HG03354 (cell line): ENCODE measurements around the gene LYST.
"Not testable (repeated sequence)": the region's sequence is repeated elsewhere in the genome, so short reads cannot be mapped to it uniquely, and the experiment has no call there.

Experiments used
- ATAC-seq: cut with Tn5 transposase; IDR thresholded peaks from one replicate; pipeline ENCODE4 v1.9.1; 2021; ENCODE audit warnings: mild to moderate bottlenecking; ENCODE audit not compliant: unreplicated experiment, poor library complexity, severe bottlenecking

LYST gene

GRCh38 chr1:235866205-235866912, at the start of gene LYST:
Gene LYST, minus strand, starts transcription at chr1:235866906. Its CDS starts 36,489 bp downstream, at chr1:235830417.
- peak; percentile 57 for ATAC-seq

- ATAC-seq, result not testable (repeated sequence)
Observed at GRCh38 chr1:235915489-235915888, 48.8 kb upstream of the LYST start.

GRCh38 chr1:235913311-235913710, 46.6 kb upstream of the LYST start:
- no peak for ATAC-seq

- no peak for ATAC-seq
Observed at GRCh38 chr1:235911876-235912275, 45.2 kb upstream of the LYST start.

GRCh38 chr1:235911300-235911662, 44.6 kb upstream of the LYST start:
- ATAC-seq, result no peak

- no peak for ATAC-seq
Observed at GRCh38 chr1:235910357-235911299, 43.9 kb upstream of the LYST start.

- no peak for ATAC-seq
Observed at GRCh38 chr1:235908742-235909520, 42.2 kb upstream of the LYST start.

GRCh38 chr1:235907897-235908240, 41.2 kb upstream of the LYST start:
- no peak for ATAC-seq

GRCh38 chr1:235907187-235907896, 40.6 kb upstream of the LYST start:
- no peak for ATAC-seq

- no peak for ATAC-seq
Observed at GRCh38 chr1:235906436-235906835, 39.7 kb upstream of the LYST start.

GRCh38 chr1:235903809-235904208, 37.1 kb upstream of the LYST start:
- ATAC-seq, result not testable (repeated sequence)

GRCh38 chr1:235902677-235903542, 36.2 kb upstream of the LYST start:
- no peak for ATAC-seq

- no peak for ATAC-seq
Observed at GRCh38 chr1:235901461-235901860, 34.8 kb upstream of the LYST start.

GRCh38 chr1:235898126-235898525, 31.4 kb upstream of the LYST start:
- no peak for ATAC-seq

GRCh38 chr1:235893840-235894239, 27.1 kb upstream of the LYST start:
- no peak for ATAC-seq

- no peak for ATAC-seq
Observed at GRCh38 chr1:235892734-235893413, 26.2 kb upstream of the LYST start.

- no peak for ATAC-seq
Observed at GRCh38 chr1:235892202-235892601, 25.5 kb upstream of the LYST start.

GRCh38 chr1:235888119-235888643, 21.5 kb upstream of the LYST start:
- peak; percentile 77 for ATAC-seq
